ENCODE measurements around the gene SFTA2. TPM values are rescaled to one million over a fixed set of nuclear protein-coding genes. Genes with fewer than 3 reads are reported as not detected.

Gene SFTA2
- total and polyA plus RNA-seq, 2 of the 8 experiments (the other 6 are each of a cell fraction or from before 2014, with no cell fraction given): not detected

GRCh38 chr6:30888816-30889495 is 43.0 kb downstream of the SFTA2 start (continued):
- TF ChIP-seq CHD7 (IDR thresholded peaks at IDR 0.05; ENCODE audit: insufficient replicate concordance, low read length): no peak
- no peak for TF ChIP-seq CBX8 (IDR thresholded peaks at IDR 0.05; ENCODE audit: borderline replicate concordance, low read depth, low read length)
- TF ChIP-seq POU5F1 (IDR thresholded peaks at IDR 0.05; ENCODE audit: low read depth, low read length): no peak
- no peak for TF ChIP-seq EZH2 (IDR thresholded peaks at IDR 0.05; ENCODE audit: low read depth, low read length, severe bottlenecking)
- no peak for TF ChIP-seq RXRA (IDR thresholded peaks at IDR 0.05; ENCODE audit: insufficient read depth, low read depth, low read length)
- no peak for TF ChIP-seq CHD1 (IDR thresholded peaks at IDR 0.05; ENCODE audit: low read depth, low read length)
- no peak for TF ChIP-seq E2F6 (IDR thresholded peaks at IDR 0.05)
